Activated CD4-positive, alpha-beta T cell treated with anti-CD3 and anti-CD28 coated beads, Interleukin-2, amount 50 U/mL, for 1 hour (primary cell): ENCODE results near the gene SLC9A4.
"Not testable (repeated sequence)": the region's sequence is repeated elsewhere in the genome, so short reads cannot be mapped to it uniquely, and the experiment has no call there.

Experiments used
- DNase-seq: peaks from one replicate; pipeline ENCODE4 v3.0.0-alpha.2; 2020

Gene SLC9A4

GRCh38 chr2:102551329-102552096 is 78.5 kb downstream of the SLC9A4 start:
- no peak for DNase-seq

- DNase-seq, result no peak
These were observed 80.6 kb downstream of the SLC9A4 start for GRCh38 chr2:102553601-102554000.

DNA sequence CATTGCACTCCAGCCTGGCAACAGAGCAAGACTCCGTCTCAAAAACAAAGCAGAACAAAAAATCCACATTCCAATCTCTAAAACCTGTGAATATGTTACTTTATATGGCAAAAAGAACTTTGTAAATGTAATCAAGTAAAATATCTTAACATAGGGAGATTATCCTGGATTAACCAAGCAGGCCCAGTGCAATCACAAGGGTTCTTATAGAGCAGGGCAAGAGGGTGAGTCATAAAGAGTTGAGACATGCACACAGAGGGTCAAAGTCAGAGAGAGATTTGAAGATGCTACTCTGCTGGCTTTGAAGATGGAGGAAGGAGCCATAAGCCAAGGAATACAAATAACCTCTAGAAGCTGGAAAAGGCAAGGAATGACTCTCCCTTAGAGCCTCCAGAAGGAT is 85.4 kb downstream of the SLC9A4 start:
- no peak for DNase-seq

- DNase-seq, result not testable (repeated sequence)
These were observed 89.5 kb downstream of the SLC9A4 start for GRCh38 chr2:102562542-102562941.

DNA sequence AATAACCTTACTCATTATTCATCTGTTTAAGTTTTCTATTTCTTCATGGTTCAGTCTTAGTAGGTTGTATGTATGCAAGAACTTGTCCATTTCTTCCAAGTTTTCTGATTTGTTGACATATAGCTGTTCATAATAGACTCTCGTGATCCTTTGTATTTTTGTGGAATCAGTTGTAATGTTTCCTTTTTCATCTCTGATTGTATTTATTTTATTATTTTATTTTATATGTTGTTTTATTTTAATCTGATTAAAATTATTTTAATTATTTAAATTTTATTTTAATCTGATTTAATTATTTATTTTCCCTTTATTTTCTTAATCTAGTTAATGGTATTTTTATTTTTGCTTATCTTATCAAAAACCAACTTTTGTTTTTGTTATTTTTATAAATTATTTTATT is 102.9 kb downstream of the SLC9A4 start:
- DNase-seq, result no peak

- DNase-seq, result no peak
These were observed 105.3 kb downstream of the SLC9A4 start for GRCh38 chr2:102578376-102578775.

GRCh38 chr2:102581911-102582310 is 108.9 kb downstream of the SLC9A4 start:
- no peak for DNase-seq

DNA sequence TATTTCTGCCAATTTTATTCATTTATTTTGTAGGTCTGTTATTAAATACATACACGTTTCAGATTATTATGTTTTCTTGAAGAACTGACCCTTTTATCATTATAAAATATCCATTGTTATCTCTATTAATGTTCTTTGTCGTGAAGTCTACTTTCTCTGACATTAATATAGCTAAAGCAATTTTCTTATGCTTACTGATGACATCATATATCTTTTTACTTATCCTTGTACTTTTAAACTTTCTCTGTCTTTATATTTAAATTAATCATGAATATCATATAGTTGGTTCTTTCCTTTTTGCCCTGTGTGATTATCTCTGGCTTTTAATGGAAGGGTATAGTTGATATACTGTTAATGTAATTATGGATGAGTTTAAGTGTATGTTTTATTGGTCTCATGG is 109.8 kb downstream of the SLC9A4 start:
- DNase-seq, result no peak
